ENCODE results near the gene CDC42BPG.

DNA sequence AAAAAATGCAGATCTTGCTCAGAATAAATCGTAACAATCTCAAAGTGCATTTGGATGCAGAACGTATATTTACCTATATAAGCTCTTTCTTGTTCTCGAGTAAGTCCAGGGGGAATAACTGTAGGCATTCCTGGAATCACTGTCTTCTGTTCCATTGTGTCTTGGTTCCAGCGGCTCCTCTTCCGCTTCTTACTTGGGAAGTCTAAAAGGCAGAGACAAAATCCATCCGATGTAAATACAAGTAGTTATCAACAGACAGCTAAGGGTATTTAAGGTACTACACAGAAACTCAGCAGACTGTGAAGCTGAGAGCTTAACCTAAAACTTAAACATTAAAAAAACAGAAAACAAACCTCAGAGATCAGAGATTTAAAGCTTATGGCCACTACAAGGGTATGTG is 68.0 kb downstream of the CDC42BPG start:
- no peak for TF ChIP-seq CTCF (IDR thresholded peaks at IDR 0.05; ENCODE audit: low read depth, low read length, poor library complexity, severe bottlenecking)
- no peak for TF ChIP-seq EZH2phosphoT487 (IDR thresholded peaks at IDR 0.05; ENCODE audit: borderline replicate concordance, low read length)
